GM19025 (cell line): Measurements from ENCODE around the gene L3MBTL4.
A peak's percentile ranks its signal among the peaks of the same experiment; 100 is the strongest.
"Not testable (repeated sequence)": the region's sequence is repeated elsewhere in the genome, so short reads cannot be mapped to it uniquely, and the experiment has no call there.

Source experiments
- ATAC-seq: cut with Tn5 transposase; IDR thresholded peaks from one replicate; pipeline ENCODE4 v1.9.1; 2021; ENCODE audit warnings: mild to moderate bottlenecking, low read depth, moderate library complexity; ENCODE audit not compliant: unreplicated experiment

L3MBTL4 gene

DNA sequence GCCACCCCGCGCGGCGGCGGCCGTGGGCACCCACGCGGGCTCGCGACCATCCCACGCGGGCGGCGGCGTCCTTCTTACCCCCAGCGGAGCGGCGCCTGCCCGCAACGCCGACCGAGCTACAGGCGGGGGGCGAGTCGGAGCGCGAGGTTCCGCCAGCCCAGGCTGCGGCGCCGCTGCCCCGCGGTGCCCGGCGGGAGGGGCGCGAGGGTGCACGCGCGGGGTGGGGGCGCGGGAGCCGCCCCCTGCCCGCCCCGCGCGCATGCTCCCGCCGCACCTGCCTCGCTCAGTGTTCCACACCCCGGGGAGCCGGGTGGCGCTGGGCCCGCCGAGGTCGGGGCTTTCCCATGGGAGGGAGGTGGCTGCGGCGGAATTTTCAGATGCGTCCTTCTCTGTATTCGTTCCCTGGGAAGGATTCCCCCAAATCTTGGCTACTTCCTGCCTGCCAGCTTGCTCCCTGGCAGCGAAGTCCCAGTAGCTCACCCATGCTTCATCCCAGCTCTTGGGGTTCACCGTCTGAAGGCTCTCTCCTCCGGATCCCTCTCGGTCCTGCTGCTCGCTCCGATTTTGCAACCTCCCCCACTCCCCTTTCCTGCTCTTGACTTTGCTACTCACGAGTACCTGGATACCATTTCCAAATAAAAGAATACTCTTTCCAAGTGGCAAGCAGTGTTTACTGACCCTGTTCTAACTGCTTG lies at the start of gene L3MBTL4:
TSS of gene L3MBTL4 (minus strand) at position 189 of the 695 bp plus-strand sequence. CDS start 103,286 bp downstream, outside the sequence.
- ATAC-seq: peak; percentile 71

DNA sequence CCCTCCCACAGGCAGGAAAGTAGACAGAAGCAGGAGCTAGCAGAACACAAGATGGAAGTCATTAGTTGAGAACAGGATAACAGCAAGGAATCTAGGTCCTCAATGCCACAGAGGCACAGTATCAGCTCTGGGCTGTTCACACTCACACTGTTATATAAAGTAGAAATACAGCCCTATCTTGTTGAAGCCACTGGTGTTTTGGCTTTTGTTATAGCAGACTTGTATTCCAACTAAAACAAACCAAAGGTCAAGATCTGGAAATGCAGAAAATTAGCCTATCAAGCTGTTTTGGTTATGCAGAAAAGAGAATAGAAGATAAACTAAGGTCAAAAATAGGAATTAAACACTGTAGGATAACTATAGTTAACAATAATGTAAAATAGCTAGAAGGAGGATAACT lies 37.5 kb upstream of the L3MBTL4 start:
- no peak for ATAC-seq

DNA sequence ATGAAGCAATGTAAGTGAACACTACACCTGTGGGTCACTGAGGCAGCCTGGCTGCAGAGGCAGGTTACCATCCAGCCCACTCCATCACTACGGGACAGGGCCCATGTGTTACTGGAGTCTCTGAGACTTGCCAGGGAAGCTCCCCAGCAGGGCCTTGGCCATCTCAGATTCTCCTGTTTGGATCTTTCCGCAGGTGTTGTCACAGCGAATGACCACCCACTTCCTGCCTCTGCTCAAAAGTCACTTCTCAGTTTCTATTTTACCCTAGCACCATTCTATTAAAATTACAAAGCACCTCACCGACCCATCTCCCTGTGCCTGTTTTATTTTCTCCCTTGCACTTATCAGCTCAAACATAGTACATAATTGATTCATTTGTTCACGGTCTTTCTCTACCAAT lies 34.5 kb upstream of the L3MBTL4 start:
- ATAC-seq: peak; percentile 90

DNA sequence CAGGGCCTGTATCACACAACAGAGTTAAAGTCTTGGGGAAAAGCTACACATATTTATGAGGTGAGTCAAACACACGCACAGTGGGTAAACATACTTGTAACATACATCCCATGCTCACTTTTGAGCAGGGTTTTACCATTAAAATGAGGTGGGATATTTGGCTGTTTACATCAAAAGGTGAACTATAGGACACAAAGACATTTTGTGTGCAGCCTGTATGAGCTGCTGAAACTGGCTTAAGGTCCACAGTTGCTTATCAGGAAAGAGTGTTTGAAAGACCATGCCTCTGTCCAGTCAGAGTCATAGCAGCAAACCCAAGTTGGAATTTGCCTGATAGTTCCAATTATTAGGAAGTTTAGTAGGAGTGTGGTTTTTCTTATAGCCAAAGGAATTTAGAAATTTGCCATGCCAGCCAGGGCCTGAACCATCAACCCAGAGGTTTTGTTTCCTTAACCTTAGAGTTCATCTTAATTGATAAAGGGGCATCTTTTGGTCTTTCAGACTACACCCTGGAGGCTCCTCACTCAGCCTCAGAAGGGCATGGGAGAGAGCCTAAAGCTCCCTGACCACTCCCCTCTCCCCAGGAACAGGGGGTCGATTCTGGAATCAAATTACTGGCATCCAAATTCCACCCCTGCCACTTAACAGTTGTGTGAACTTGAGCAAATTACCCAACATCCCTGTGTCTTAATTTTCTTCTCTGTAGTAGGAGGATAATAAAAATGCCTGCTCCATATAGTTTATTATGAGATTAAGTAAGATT lies 29.9 kb upstream of the L3MBTL4 start:
- no peak for ATAC-seq

DNA sequence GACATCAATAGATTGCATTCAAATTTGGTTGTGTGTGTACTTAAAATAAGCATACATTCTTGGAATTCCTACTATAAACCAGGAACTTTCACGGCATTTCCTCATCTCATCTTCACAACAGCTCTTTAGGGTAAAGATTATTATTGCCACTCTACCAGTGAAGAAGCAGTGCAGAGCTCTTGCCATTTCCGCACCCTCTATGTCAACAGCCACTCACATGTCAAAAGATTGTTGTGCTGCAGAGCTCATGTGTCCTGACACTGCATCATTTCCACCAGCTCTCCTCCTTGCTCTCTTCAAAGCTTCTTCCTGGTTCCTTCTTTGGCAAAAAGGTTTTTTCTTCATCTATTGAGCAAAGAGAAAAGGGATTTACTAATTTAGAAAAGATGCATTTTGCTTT lies 26.5 kb upstream of the L3MBTL4 start:
- ATAC-seq: no peak

DNA sequence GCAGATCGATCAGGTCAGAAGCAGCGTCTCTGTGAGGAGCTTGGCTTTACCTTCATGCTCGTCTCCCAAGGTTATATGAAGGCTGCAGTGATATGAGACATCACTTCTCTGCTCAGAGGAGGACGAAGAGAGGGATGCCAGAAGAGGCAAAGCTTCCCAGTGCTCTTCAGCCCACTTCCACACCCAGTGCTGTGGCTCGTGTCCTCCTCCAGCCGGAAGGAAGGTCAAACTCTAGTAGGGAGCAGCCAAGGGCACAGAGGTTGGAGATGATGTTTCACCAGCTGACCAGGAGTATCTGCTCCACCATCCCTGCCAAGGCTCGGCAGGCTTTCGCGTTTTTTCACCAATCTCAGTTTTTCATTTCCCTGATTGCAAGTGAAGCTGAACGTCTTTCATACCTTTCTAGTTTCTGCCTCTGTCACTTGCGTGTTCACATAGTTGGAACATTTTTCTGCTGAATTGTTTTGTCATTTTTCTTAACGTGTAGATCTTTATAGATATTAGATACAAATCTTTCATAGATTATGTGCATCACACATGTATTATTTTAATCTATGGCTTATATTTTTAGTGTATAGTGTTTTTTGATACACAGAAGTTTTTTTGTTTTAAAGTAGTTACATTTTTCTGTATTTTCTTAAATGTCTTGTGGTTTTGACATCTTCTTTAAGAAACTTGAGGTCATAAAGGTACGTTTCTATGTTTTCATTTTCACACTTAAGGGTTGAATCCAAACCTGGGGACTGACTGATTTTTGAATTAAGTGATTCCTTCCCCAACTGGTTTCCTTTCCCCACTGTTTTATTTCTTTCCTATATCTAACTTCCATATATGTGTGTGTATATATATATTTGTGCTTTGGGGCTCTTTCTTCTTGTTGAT lies 23.5 kb upstream of the L3MBTL4 start:
- no peak for ATAC-seq

DNA sequence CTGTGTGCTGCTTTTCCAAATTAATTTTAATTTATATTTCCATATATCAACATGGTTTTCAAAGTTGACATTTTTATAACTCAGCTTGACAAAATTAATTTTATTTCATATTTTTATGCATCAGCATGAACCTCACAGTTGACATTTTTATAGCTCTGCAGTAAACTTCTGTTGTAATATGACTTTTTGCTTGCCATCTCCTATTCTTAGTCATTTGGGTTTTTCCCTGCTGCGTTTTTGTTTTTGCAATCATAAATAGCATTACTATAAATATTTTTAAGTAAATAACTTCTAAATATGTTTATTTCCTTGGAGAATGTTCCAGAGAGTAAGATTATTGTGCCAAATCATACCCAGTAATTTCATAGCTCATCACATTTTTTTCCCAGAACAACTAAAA lies 21.0 kb upstream of the L3MBTL4 start:
- no peak for ATAC-seq

DNA sequence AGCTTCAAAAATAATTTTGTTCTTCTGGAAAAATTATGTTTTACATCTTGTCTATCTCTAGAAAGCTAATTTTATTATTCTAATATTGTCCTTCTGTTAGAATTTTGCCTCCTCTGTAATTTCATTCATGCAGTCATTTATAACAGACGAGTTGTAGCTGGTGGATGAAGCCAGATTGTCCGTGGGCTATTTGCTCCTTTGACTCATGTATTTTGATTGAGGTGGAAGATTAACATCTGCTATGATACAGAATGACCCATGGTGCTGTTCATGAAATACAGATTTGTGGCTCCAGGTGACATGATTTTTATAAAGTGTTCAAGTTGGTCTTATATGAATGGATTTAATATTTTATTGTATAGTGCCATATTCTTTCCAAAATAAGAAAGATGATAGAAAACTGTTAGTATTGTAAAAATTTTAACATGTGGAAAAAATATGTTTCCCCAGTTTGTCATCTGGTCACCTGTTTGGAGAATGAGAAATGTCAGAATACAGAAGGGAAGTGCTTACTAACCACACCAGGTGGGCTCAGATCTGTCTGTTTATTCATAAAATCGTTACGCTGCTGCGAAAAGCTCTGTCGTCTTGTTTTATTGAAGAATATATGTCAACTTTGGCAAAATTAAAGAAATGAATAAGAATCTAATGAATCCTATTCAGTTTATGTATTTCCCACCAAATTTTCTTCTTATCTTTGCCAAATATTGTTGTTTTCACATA lies 20.4 kb upstream of the L3MBTL4 start:
- ATAC-seq: no peak

DNA sequence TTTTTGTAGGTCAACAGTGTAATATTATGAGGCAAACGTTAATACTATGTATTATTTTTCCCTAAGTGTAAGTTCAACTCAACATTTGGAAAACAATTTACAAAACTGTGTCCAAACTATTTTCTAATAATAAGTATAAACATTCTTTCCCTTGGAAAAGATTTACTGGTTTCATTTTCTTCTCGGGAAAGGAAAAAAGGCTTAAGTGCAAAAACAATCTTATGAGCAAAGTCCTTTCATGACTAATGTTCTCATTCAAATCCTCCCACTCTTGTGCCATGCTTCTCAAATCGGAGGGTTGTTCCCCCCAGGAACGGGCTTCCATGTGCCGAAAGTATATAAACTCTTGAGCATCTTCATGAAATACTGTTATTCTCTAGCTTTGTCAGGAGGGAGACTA lies 19.8 kb upstream of the L3MBTL4 start:
- no peak for ATAC-seq

DNA sequence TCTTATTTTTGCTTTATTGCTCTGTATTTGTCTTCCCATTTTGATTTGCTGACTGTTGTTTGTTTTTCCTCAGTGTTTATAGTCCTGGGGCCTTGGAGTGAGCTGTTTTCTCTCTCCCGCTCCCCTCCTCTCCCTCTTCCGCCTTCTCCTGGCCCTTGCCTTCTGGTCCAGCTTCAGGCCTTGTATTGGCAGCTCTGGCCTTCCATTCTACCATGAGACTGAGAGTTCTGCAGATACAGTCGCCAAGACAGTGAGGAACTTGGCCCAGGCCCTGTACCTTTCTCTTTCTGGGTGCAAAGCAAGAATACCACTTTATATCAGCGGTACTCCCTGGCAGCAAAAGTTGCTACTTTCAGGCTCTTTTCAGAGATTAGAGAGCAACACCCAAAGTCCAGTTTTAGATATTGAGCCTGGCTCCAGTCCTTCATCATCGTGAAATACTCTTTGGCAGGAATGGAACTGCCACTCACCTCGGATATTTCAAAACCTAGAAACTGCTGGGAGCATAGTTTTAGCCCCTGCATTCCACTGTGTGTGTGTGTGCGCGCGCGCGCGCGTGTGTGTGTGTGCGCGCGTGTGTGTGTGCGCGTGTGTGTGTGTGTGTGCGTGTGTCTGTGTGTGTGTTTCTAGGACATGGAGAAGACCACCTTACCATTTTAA lies 17.1 kb upstream of the L3MBTL4 start:
- ATAC-seq: no peak

DNA sequence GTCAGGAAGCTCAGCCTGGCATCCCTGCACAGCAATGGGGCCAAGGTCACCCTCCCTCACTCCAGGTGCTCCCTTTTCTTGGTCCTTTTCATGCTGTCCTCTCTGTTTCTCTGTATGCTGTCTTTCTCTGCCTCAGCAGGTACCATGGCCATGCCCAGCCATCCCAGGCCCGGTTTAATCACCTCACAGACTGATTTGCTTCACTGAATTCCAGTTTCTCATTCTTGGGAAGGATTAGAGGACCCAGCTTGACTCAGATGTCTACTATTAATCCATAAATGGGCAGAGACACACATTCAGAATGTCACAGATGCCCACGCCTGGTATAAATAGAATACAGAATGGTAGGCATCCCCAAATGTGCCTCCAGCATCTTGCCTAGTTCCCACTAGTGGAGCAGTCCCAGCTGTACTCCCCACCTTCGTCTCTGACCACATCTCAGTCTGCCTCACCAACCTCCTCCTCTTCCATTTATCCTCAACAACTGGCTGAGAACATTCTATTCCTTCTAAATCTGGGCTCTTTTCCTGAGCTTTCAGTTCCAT lies 14.2 kb upstream of the L3MBTL4 start:
- no peak for ATAC-seq

DNA sequence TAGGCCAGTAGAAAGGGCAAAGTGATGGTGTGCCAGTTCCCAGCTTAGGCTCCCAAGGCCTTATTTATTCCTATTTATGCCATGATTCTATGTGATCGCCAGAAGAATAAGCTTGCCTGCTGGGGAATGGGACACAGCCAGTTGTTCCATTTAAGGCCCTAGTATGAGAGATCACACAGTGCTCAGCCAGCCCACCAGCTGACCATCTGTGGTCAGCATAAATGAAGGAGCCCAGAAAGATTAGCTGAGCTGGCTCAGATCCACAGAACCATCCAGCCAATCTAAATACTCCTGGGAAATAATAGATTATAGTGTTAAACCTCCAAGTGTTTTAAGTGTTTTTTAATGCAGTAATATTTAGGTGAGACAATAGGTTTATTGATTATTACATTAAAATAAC lies 12.6 kb upstream of the L3MBTL4 start:
- no peak for ATAC-seq

DNA sequence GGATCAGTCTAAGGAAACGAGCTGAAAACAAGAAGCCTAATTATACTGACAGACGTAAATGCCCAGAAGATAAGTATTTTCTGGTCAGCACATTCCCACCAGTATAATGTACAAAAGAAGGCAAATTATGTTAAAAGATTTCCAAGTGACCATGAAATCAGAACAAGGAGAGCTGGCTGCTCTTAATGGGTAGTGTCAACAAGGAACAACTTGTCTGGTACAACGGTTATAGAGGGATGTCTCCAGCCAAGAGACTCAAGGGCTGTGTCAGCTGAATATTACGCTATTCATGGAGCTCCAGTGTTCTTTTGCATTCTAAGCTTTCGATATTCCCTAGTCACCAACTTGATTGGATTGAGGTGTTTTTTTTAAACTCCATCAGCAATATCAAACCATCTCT lies 8.6 kb upstream of the L3MBTL4 start:
- ATAC-seq: no peak

DNA sequence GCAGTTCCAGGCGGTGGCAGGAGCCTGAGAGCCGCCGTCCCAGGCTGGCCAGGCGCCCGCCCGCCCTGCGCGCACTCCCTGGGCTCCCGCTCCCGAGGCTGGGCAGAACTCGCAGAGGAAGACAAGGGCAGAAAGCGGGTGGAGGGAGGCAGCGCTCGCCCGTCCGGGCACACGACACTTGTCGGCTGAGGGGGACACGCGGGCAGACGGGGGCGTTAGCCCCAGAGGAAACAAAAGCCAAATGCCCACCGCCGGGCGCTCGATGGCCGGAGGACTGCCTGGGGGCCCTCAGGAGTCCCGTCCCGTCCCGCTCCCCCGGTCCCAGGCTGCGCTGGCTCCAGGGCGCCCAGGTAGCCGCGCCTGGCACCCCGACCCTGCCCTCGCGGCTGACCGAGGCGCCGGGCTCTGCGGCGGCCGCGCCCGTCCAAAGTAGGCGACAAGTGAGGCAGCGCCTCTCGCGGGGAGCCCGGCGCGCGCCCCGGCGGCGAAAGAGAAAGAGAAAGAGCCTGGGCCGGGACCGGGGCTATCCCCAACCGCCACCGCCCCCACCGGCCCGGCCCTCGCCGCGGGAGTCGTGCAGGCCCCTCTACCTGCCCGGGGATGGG lies 491 bp downstream of the L3MBTL4 start:
- peak; percentile 88 for ATAC-seq

DNA sequence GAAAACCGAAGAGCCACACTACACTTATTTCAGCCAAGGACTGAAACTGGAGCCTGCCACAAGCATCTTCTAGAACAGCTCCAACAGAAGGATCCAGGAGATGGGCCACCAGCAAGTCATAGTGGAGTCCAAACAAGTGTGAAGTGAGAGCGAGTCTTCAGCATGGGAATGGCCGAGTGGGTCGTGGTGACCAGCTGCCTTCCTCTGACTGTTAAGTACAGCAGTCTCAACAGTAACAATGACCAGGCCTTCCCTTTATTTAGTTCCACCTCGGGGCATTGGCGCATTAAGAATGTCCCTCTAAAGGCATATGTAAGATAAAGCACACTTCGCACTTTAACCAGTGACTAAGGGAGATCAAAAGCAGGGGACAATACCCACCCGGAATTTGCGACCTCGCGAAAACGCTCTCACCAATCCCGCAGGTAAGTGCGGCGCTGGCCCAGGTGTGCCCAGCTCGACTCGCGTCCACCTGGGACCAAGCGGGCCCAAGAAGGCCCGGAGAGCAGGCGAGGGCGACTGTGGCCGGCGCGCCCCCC lies 1.1 kb downstream of the L3MBTL4 start:
- ATAC-seq: no peak

DNA sequence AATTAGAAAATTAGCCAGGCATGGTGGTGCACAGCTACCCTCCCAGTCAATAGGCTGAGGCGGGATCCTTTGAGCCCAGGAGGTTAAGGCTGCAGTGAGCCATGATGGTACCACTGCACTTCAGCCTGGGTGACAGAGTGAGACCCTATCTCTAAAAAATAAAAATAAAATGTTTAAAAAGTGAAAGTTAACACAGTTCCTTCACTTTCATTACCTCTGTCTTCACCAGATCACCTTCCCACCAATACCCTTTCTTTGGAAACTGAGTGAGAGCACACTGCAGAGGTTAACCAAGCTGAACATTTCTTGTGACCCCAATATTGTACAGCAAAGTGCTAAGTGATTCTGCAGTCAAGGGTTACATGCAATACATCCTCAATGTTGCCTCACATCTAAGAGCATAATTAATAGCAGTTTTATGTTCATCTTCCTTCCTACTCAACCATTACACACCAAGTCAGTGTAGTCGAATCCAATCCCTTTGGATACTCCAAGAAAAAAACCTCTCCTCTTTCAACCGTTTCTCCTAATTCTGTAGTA lies 1.7 kb downstream of the L3MBTL4 start:
- ATAC-seq: no peak

DNA sequence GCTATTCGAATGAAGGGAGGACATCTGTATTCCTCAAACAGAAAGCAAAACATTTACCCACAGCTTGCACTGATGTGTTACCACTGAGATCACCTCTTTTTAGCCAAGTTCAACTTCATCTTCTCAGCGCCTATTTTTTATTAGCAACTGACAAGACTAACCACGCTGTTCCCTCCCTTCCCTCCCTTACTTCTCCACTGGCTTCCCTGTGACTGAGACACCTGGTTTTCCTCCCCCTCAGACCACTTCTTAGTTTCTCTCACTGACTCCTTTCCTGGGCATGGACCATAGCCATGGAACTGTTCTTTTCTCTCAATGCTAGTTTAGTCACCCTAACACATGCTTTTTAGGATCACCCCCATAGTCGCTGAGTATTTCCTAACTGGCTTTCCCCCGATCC lies 3.3 kb downstream of the L3MBTL4 start:
- no peak for ATAC-seq

DNA sequence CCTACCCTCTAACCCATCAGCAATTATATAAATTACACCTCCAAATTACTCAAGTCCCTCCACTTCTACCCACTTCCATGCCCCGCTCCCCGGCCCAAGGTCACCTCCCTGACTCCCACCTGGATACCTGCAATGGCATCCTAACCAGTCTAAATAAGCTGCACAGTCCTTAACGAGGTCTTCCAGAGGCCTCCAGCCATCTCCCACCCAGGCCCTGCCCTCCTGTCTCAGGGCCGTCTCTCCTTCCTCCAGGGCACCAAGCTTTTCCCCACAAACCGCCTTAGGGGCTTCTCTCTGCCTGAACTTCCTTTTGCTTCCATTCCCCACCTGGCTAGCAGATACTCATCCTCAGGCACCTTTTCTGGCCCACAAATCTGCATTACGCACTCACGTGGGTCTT lies 4.8 kb downstream of the L3MBTL4 start:
- ATAC-seq: no peak

DNA sequence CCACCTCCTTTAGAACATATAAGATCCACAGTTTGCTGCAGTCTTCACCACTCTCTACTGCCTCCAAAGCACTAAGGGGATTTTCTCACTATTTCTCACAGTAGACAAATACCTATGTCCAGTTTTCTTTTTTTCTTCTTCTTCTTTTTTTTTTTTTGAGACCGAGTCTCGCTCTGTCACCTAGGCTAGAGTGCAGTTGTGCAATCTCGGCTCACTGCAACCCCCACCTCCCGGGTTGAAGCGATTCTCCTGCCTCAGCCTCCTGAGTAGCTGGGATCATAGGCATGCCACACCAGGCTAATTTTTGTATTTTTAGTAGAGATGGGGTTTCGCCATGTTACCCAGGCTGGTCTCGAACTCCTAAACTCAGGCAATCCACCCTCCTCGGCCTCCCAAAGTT lies 6.2 kb downstream of the L3MBTL4 start:
- not testable (repeated sequence) for ATAC-seq
